RWPE1 (cell line): Measurements from ENCODE around the gene MYCBP.
A peak's percentile ranks its signal among the peaks of the same experiment; 100 is the strongest.

Source experiments
- CTCF ChIA-PET: fragments of 350-600 bp; sonication (Branson Sonifier 250); formaldehyde crosslinking; extraction: SDS; loops from one replicate; lab custom pipeline; 2021; lab: Yijun Ruan, JAX
- POLR2A ChIA-PET: fragments of 400-600 bp; formaldehyde crosslinking; extraction: SDS; loops from one replicate; lab custom pipeline; 2020; ENCODE audit warnings: antibody characterized with exemption; ENCODE audit not compliant: low non-redundant PET; lab: Yijun Ruan, JAX
- DNase-seq: peaks from one replicate; pipeline ENCODE4 v3.0.0; 2012; ENCODE audit warnings: low spot score
- H3K27ac ChIP-seq: fragments of 450-650 bp; 2 replicates; pipeline ENCODE4 v1.5.1; 2017
- TF ChIP-seq, protein P1 (sequence below): fragments of 450-650 bp; conservative IDR thresholded peaks from 2 replicates; pipeline ENCODE4 v1.5.1; 2017; ENCODE audit warnings: low read depth, mild to moderate bottlenecking

The MYCBP gene

DNA sequence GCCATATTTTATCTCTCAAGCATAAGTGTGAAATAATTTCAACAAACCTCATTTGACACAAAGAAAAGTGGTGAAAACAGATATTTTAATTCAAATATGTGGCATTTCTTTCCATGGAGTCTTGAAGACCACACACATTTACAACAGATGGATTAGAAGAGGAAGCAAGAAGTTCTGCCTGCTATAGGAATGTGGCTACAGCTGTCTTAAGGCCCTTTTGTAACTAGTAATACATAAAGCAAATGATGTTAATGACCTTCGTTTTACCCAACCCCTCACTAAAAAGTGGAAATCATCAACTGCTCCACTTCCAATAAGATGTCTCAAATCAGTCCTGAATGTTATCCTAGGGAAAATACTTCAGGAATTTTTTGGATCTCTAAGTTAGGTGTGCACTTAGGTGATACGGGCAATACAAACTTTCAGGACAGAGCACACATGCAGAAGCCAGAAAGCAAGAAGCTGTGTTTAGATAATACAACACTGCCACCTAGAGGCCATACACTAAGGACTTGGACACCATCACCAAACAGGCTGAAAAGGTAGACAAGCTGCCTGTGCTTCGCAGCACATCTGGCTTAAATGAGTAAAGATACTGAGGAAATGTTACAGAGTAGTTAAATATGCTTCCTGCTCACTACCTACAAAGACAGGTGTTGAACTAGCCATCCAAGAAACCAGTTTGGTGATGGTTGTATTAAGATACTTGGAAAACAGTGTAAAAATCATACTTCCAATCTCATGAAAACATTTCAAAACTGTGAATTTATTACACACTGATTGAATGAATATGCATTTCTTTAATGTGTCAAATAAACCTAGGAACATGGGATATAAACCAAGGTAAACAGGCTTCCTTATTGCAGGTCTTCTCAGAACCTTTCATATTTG is 38.0 kb downstream of the MYCBP start:
- CTCF ChIA-PET: interaction anchor here (0.5 to 1.7 kb wide), 21 partner anchors 10 to 975 kb away, joined by 3 to 28 read pairs (median 3); no protein-coding TSS in a partner anchor
- POLR2A ChIA-PET: no interaction called here
- H3K27ac ChIP-seq: no peak overlapping the region
- peak; percentile 62 for DNase-seq
- TF ChIP-seq, protein P1, sequence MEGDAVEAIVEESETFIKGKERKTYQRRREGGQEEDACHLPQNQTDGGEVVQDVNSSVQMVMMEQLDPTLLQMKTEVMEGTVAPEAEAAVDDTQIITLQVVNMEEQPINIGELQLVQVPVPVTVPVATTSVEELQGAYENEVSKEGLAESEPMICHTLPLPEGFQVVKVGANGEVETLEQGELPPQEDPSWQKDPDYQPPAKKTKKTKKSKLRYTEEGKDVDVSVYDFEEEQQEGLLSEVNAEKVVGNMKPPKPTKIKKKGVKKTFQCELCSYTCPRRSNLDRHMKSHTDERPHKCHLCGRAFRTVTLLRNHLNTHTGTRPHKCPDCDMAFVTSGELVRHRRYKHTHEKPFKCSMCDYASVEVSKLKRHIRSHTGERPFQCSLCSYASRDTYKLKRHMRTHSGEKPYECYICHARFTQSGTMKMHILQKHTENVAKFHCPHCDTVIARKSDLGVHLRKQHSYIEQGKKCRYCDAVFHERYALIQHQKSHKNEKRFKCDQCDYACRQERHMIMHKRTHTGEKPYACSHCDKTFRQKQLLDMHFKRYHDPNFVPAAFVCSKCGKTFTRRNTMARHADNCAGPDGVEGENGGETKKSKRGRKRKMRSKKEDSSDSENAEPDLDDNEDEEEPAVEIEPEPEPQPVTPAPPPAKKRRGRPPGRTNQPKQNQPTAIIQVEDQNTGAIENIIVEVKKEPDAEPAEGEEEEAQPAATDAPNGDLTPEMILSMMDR: peak; percentile 72

DNA sequence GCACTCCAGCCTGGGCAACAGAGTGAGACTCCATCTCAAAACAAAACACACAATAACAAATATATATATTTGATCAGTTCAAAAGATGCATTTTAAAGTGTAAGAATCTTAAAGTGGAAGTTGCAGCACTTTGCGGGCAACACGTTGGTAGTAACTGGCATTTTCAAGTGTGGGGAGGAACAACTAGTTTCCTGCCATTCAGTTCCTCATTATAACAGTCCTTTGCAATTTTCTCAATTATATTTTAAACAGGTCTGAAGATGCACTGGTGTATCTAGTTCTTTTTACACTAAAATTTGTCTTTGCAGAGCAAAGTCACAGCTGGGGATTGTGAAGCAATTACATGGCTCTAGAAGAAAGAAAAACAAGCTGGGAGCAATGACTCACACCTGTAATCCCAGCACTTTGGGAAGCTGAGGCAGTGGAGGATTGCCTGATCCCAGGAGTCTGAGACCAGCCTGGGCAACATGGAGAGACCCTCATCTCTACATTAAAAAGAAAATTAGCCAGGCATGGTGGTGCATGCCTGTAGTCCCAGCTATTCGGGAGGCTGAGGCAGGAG is 38.8 kb downstream of the MYCBP start:
- ChIA-PET POLR2A (no interaction called here), CTCF (interaction anchor here (0.9 to 1.7 kb wide), 7 partner anchors 15 to 808 kb away, joined by 3 to 28 read pairs (median 7); no protein-coding TSS in a partner anchor)
- H3K27ac ChIP-seq: no peak overlapping the region
- DNase-seq: no peak
- TF ChIP-seq, protein P1: no peak

DNA sequence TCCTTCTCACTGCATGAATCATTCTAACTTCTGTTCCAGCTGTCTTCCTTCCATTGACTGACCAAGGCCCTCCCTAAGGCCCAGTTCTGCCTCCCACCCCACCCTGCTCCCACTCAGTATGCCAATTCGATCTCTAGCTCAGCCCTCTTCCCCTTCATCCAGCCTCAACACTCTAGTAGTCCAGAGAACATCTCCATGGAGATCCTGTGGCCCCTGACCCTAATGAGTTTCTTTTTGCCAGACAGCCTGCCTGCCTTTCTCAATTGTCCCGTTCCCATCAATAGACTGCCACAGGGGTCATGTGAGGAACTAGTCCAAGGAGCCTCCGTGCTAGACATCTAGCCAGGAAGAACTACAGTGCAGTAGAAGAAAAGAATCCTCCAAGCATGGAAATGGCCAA is 40.0 kb downstream of the MYCBP start:
- DNase-seq: no peak
- ChIA-PET CTCF (interaction anchor here (0.7 kb wide), 1 partner anchor 816 kb away, joined by 7 read pairs; no protein-coding TSS in a partner anchor), POLR2A (no interaction called here)
- TF ChIP-seq, protein P1: no peak
- H3K27ac ChIP-seq: no peak overlapping the region

DNA sequence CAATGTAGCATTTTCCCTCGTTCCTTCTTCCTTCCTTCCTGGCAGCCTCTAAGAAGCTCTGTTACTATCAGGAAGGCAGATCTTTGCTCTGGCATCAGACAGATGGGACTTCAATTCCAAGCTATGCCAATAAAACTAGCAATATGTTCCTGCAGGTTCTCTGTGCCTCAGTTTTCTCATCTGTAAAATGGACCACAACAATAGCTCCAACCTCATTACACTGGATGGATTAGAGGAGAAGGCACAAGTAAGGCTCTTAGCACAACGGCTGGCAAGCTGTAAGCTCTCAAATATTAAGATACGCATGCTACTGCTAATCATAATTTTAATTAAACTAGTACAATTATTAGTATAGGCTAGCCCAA is 40.8 kb downstream of the MYCBP start:
- CTCF ChIA-PET: no interaction called here
- no peak overlapping the region for H3K27ac ChIP-seq
- TF ChIP-seq, protein P1: no peak
- DNase-seq: no peak
- POLR2A ChIA-PET: no interaction called here

DNA sequence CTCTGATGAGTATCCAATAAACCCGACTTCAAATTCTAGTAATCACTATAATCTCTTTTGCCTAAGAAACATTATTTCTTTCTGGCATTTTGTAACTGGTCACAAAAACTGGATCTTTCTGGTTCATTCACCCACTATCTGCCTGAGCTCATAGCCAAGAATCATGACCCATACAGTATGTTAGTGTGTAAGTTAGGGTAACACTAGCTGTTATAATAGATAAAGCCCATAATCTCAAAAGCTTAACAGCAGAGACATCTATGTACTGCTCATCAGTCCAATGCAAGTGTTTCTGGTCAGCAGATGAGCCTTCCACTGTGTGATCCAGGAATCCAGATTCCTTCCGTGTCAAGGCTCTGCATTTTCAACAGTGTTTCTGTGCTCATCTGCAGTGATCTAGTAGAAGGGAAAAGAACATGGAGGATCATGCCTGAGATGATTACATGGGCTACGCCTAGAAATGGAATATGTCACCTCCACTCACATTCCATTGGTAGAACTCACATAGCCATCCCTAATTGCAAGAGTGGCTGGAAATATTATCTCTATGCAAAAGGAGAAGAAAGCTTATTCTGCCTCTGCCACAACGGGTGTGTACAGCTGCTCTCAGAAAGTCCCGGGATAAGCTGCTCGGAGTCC is 41.3 kb downstream of the MYCBP start:
- no peak overlapping the region for H3K27ac ChIP-seq
- no peak for DNase-seq
- TF ChIP-seq, protein P1: no peak
- ChIA-PET POLR2A (no interaction called here), CTCF (no interaction called here)

DNA sequence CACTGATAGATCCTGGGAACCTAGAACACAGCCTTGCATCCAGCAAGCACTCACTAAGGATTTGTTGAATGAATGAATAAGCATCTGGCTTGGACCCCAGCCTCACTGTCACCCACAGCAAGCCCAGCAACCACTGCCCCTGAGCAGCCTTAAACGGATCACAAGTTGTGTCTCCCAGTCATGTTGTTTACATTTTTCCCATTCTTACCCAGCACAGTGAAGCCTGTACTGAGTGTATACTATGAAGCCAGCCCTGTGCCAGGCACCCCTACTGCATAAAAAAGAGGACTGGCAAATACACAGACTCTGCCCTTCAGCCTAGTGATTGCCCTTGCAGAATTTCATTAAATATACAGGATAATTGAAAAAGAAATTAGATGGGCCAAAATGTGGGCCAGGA is 43.8 kb downstream of the MYCBP start:
- ChIA-PET CTCF (no interaction called here), POLR2A (no interaction called here)
- no peak overlapping the region for H3K27ac ChIP-seq
- TF ChIP-seq, protein P1: no peak
- DNase-seq: no peak
